Measurements from ENCODE around the gene BOC. TPM values are rescaled to one million over a fixed set of nuclear protein-coding genes. Genes with fewer than 3 reads are reported as not detected.

The BOC gene
- total RNA-seq, 1 experiment from 2014 or later, result 1.2 TPM

DNA sequence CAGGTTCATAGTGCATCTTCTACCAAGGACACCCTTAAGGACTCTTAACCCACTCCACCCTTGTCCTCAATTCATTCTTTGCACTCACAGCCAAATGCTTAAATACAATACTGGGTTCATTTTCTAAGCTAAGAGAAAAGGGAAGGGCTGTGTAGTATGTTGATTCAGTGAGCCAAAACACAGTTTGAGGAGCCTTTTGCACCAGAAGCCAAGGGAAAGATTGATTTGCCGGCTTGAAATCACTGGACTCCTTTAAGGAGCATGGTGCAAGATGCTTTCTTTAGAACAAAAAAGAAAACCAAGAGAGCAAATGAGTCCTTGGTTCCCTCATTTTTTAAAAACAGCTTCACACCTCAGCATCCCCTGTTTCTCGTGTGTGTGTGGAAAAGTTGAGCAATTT lies 47.8 kb downstream of the BOC start:
- Histone ChIP-seq H3K4me1 (ENCODE audit: insufficient read depth, low read length, poor library complexity, severe bottlenecking) (no peaks in the 10 kb centered on the region), H3K27me3 (replicated peaks; ENCODE audit: insufficient read depth, low read depth, low read length, poor library complexity) (peaks cover 4% of the 10 kb centered on the region), H3K27ac (ENCODE audit: low read depth, low read length, poor library complexity, severe bottlenecking) (no peak overlapping the region), H3K9me3 (ENCODE audit: low read depth, low read length, poor library complexity, severe bottlenecking) (no peaks in the 10 kb centered on the region), H3K36me3 (ENCODE audit: insufficient read depth, low read length, poor library complexity, severe bottlenecking) (no peaks in the 10 kb centered on the region), H3K4me3 (ENCODE audit: low read depth, low read length, poor library complexity, severe bottlenecking) (no peak overlapping the region)
- intact Hi-C loops (cut with micrococcal nuclease; ENCODE audit: unreplicated experiment), result no loop called here
- TF ChIP-seq, protein P1, sequence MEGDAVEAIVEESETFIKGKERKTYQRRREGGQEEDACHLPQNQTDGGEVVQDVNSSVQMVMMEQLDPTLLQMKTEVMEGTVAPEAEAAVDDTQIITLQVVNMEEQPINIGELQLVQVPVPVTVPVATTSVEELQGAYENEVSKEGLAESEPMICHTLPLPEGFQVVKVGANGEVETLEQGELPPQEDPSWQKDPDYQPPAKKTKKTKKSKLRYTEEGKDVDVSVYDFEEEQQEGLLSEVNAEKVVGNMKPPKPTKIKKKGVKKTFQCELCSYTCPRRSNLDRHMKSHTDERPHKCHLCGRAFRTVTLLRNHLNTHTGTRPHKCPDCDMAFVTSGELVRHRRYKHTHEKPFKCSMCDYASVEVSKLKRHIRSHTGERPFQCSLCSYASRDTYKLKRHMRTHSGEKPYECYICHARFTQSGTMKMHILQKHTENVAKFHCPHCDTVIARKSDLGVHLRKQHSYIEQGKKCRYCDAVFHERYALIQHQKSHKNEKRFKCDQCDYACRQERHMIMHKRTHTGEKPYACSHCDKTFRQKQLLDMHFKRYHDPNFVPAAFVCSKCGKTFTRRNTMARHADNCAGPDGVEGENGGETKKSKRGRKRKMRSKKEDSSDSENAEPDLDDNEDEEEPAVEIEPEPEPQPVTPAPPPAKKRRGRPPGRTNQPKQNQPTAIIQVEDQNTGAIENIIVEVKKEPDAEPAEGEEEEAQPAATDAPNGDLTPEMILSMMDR (conservative IDR thresholded peaks at IDR 0.05; ENCODE audit: low read depth, low read length), result no peak
- no peak for TF ChIP-seq EZH2 (IDR thresholded peaks at IDR 0.05; ENCODE audit: borderline replicate concordance, low read depth, low read length, poor library complexity, severe bottlenecking)
- no peak for DNase-seq (ENCODE audit: low spot score)
- no TSS peak for BruUV-seq (replicated peaks)
- ChIA-PET CTCF (no interaction called here), POLR2A (ENCODE audit: low non-redundant PET) (no interaction called here)

DNA sequence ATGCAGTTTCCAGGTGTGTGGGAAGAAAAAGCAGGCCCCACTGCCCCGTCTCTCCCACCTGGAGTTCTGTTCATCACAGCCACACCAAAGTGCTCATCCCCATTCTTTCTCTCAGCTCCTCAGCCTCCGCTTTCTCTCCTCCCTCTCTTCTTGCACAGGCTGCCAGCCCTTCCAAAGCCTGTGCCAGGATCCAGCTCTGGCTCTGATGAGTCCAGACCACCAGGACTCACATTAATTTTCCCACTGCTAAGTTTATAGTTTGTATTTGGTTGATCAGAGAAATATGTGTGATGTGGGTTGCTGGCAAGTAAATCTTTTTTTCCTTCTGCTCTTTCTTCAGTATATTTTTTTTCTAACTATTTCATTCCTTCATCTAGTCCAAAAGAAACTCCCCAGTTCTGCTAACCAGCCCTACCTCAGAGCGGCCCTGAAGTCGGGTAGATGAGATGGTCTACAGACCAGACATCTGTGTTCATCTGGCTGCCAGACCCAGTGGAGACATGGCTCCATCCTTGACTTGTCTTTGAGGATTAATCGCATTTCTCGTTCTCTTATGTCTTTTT lies 49.8 kb downstream of the BOC start:
- no peak for DNase-seq (ENCODE audit: low spot score)
- H3K4me1 ChIP-seq (ENCODE audit: insufficient read depth, low read length, poor library complexity, severe bottlenecking), result no peaks in the 10 kb centered on the region
- peaks cover 4% of the 10 kb centered on the region for H3K27me3 ChIP-seq (replicated peaks; ENCODE audit: insufficient read depth, low read depth, low read length, poor library complexity)
- no TSS peak for BruUV-seq (replicated peaks)
- ChIA-PET POLR2A (ENCODE audit: low non-redundant PET) (no interaction called here), CTCF (no interaction called here)
- H3K4me3 ChIP-seq (ENCODE audit: low read depth, low read length, poor library complexity, severe bottlenecking), result no peak overlapping the region
- H3K36me3 ChIP-seq (ENCODE audit: insufficient read depth, low read length, poor library complexity, severe bottlenecking), result no peaks in the 10 kb centered on the region
- intact Hi-C loops (cut with micrococcal nuclease; ENCODE audit: unreplicated experiment), result no loop called here
- no peak overlapping the region for H3K27ac ChIP-seq (ENCODE audit: low read depth, low read length, poor library complexity, severe bottlenecking)
- TF ChIP-seq EZH2 (IDR thresholded peaks at IDR 0.05; ENCODE audit: borderline replicate concordance, low read depth, low read length, poor library complexity, severe bottlenecking), result no peak
- TF ChIP-seq, protein P1 (conservative IDR thresholded peaks at IDR 0.05; ENCODE audit: low read depth, low read length), result no peak
- no peaks in the 10 kb centered on the region for H3K9me3 ChIP-seq (ENCODE audit: low read depth, low read length, poor library complexity, severe bottlenecking)

DNA sequence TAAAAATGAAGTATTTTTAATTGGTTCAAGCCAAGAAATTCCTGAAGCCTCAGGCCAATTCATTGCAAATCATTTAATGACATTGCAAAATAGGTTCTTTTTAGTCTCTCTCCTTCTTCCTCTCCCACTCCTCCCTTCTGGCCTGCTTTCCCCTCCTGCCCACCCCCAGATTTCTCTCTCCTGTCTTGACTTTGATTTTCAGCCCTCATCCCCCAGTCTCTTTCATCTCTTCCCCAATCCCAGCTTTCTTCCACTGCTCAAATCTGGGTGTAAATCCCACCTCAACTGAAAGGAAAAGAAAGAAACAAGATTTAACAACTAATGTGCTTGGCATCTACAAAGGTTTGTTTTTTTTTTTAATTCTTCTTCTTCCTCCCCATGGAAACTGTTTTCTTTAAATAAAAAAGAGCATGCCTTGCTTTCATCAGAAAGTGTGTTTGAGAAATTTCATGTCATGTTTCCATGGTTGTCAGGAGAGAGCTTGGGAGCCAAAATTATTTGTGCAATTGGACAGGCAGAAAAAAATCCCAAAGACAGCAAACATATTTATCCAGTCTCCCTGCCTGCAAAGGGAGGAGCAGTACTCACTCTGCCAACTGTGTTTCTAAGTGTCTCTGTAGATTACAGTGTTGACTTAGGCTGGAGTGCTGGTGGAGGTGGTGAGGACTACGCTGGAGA lies 50.4 kb downstream of the BOC start:
- ChIA-PET POLR2A (ENCODE audit: low non-redundant PET) (no interaction called here), CTCF (no interaction called here)
- no peaks in the 10 kb centered on the region for H3K9me3 ChIP-seq (ENCODE audit: low read depth, low read length, poor library complexity, severe bottlenecking)
- H3K27ac ChIP-seq (ENCODE audit: low read depth, low read length, poor library complexity, severe bottlenecking), result no peak overlapping the region
- H3K4me3 ChIP-seq (ENCODE audit: low read depth, low read length, poor library complexity, severe bottlenecking), result no peak overlapping the region
- no peaks in the 10 kb centered on the region for H3K36me3 ChIP-seq (ENCODE audit: insufficient read depth, low read length, poor library complexity, severe bottlenecking)
- no TSS peak for BruUV-seq (replicated peaks)
- intact Hi-C loops (cut with micrococcal nuclease; ENCODE audit: unreplicated experiment), result no loop called here
- no peaks in the 10 kb centered on the region for H3K4me1 ChIP-seq (ENCODE audit: insufficient read depth, low read length, poor library complexity, severe bottlenecking)
- peaks cover 4% of the 10 kb centered on the region for H3K27me3 ChIP-seq (replicated peaks; ENCODE audit: insufficient read depth, low read depth, low read length, poor library complexity)
- no peak for DNase-seq (ENCODE audit: low spot score)
- TF ChIP-seq, protein P1 (conservative IDR thresholded peaks at IDR 0.05; ENCODE audit: low read depth, low read length), result no peak
- no peak for TF ChIP-seq EZH2 (IDR thresholded peaks at IDR 0.05; ENCODE audit: borderline replicate concordance, low read depth, low read length, poor library complexity, severe bottlenecking)
